Activated B cell treated with CpG ODN at 0.5 μM for 24 hours (primary cell): Measurements from ENCODE around the gene WNT2. TPM values are rescaled to one million over a fixed set of nuclear protein-coding genes. Genes with fewer than 3 reads are reported as not detected.
"Not testable (repeated sequence)": the region's sequence is repeated elsewhere in the genome, so short reads cannot be mapped to it uniquely, and the experiment has no call there.

Experiments
- ATAC-seq: fragments of 200-7000 bp; cut with Tn5 transposase; one replicate; pipeline ENCODE4 v1.10.0; 2021; ENCODE audit warnings: low read depth, mild to moderate bottlenecking, moderate library complexity
- CTCF ChIA-PET: fragments of 350-600 bp; sonication (Branson Sonifier 250); formaldehyde crosslinking; loops from one replicate; lab custom pipeline; 2021; ENCODE audit warnings: antibody characterized with exemption; lab: Charles Lee
- POLR2A ChIA-PET: fragments of 350-600 bp; sonication (Branson Sonifier 250); formaldehyde crosslinking; loops from one replicate; lab custom pipeline; 2021; ENCODE audit warnings: antibody characterized with exemption; lab: Charles Lee
- DNase-seq: peaks from one replicate; pipeline ENCODE4 v3.0.0; 2022
- H3K27ac Mint-ChIP-seq: one replicate; pipeline ENCODE4 v1.8.0; 2020; ENCODE audit warnings: mixed read lengths
- H3K27me3 Mint-ChIP-seq: one replicate; pipeline ENCODE4 v1.8.0; 2021; ENCODE audit warnings: mixed read lengths
- H3K36me3 Mint-ChIP-seq: one replicate; pipeline ENCODE4 v1.8.0; 2021; ENCODE audit warnings: low read depth, mixed read lengths
- H3K4me1 Mint-ChIP-seq: one replicate; pipeline ENCODE4 v1.8.0; 2021; ENCODE audit warnings: mixed read lengths
- H3K4me3 Mint-ChIP-seq: one replicate; pipeline ENCODE4 v1.8.0; 2020; ENCODE audit warnings: mild to moderate bottlenecking, mixed read lengths
- H3K9me3 Mint-ChIP-seq: one replicate; pipeline ENCODE4 v1.8.0; 2020; ENCODE audit warnings: mixed read lengths
- CTCF ChIP-seq: fragments of 200-600 bp; IDR thresholded peaks from one replicate; pipeline ENCODE4 v1.8.0; 2022; ENCODE audit warnings: antibody characterized with exemption, mild to moderate bottlenecking
- intact Hi-C: fragments of 100-400 bp; cut with micrococcal nuclease; formaldehyde crosslinking; loops from one replicate; pipeline ENCODE4 v1.15.1; 2024
- total RNA-seq: library from RNA; stranded (reverse); gene quantifications from 2 replicates; pipeline ENCODE4 v1.2.3, GENCODE V29; 2022

The WNT2 gene
- total RNA-seq, 1 donor from 2014 or later: not detected

DNA sequence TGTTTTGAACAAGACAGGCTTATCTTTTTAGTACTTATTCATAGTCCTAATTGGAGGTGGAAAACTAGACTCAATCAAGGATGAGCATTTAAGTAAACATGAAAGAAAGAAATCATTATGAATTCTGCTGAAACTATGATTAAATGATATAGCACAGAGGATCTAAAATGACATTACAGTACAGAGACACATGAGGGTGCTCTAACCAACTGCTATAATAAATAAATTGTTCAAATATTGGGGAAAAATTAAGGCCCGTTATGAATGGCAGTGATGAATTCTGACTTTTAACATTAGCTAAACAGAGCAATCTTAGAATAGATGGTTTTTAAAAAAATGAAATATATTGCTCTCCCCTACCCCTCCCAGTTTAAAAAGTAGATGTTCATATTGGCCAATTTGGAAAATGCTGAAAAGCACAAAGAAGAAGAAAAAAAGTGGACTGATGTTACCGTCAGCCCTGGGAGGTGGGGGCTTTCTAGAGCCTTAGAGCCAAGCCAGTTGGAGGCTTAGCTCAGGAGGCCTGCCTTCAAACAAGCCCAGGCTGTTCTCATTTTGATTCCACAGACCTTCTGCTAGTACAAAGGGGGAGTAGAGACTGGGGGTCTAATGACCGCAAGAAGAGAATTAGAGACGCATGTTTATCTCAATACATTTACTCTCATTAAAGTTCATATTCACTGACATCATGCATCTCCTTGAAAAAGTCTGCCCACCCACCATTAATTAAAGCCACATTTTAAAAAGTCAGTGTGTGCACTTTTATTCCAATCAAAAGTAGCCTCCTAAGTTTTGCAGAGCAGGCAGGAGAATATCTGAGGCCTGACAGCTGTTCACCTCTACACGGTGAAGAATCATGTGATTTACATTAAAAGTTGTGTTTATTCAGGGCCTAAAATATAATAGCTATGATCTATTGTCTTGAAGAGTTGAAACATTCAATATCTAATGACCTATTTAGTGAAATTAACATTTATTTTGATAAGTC lies 10.0 kb downstream of the WNT2 start:
- H3K27me3 Mint-ChIP-seq: peaks cover 10% of the 10 kb centered on the region
- H3K27ac Mint-ChIP-seq: no peak overlapping the region
- intact Hi-C loops: no loop called here
- no peak for TF ChIP-seq CTCF
- POLR2A ChIA-PET: no interaction called here
- no peak overlapping the region for H3K4me3 Mint-ChIP-seq
- no peaks in the 10 kb centered on the region for H3K9me3 Mint-ChIP-seq
- ATAC-seq (no peak), DNase-seq (no peak)
- H3K36me3 Mint-ChIP-seq: no peaks in the 10 kb centered on the region
- CTCF ChIA-PET: no interaction called here
- H3K4me1 Mint-ChIP-seq: no peaks in the 10 kb centered on the region

DNA sequence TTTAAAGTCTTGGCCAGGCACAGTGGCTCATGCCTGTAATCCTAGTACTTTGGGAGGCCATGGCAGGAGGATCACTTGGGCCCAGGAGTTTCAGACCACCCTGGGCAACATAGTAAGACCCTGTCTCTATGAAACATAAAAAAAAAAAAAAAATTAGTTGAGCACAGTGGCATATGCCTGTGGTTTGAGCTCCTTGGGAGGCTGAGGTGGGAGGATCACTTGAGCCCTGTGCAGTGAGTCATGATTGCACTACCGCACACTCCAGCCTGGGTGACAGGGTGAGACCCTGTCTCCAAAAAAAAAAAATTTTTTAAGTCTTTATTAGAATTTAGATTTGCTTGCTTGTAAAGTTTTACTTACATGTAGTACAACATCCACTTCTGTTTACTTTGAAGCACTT lies 14.0 kb downstream of the WNT2 start:
- no peaks in the 10 kb centered on the region for H3K4me1 Mint-ChIP-seq
- H3K27me3 Mint-ChIP-seq: peaks cover 10% of the 10 kb centered on the region
- DNase-seq (no peak), ATAC-seq (no peak)
- TF ChIP-seq CTCF: no peak
- intact Hi-C loops: no loop called here
- no peaks in the 10 kb centered on the region for H3K36me3 Mint-ChIP-seq
- H3K27ac Mint-ChIP-seq: no peak overlapping the region
- ChIA-PET POLR2A (no interaction called here), CTCF (no interaction called here)
- H3K4me3 Mint-ChIP-seq: no peak overlapping the region
- no peaks in the 10 kb centered on the region for H3K9me3 Mint-ChIP-seq

DNA sequence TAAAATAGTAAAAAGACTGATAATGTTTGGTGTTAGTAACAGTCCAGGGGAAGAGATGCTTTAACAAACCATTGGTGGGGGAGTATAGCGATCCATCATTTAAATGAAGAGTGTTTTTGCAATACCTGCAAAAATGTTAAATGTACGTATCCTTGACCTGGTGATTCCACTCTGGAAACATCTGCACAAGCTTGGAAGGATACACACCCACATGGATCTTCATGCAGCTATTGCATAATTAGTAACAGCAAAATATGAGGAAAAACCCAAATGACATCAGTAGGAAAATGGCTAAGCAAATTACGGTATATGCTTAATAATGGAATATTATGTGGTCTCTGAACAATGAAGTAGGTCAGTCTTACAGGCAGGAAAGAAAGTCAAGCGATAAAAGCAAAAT lies 20.5 kb downstream of the WNT2 start:
- H3K4me1 Mint-ChIP-seq: no peaks in the 10 kb centered on the region
- no peaks in the 10 kb centered on the region for H3K36me3 Mint-ChIP-seq
- no peak for TF ChIP-seq CTCF
- H3K27me3 Mint-ChIP-seq: no peaks in the 10 kb centered on the region
- H3K9me3 Mint-ChIP-seq: no peaks in the 10 kb centered on the region
- no peak overlapping the region for H3K4me3 Mint-ChIP-seq
- CTCF ChIA-PET: no interaction called here
- intact Hi-C loops: no loop called here
- POLR2A ChIA-PET: no interaction called here
- ATAC-seq (no peak), DNase-seq (no peak)
- H3K27ac Mint-ChIP-seq: no peak overlapping the region

- H3K27me3 Mint-ChIP-seq, POLR2A ChIA-PET, H3K4me3 Mint-ChIP-seq, H3K9me3 Mint-ChIP-seq, ATAC-seq, DNase-seq, H3K36me3 Mint-ChIP-seq, intact Hi-C loops, H3K4me1 Mint-ChIP-seq, H3K27ac Mint-ChIP-seq, CTCF ChIA-PET: not testable (repeated sequence)
These were observed 22.4 kb downstream of the WNT2 start for GRCh38 chr7:117300506-117300905.

DNA sequence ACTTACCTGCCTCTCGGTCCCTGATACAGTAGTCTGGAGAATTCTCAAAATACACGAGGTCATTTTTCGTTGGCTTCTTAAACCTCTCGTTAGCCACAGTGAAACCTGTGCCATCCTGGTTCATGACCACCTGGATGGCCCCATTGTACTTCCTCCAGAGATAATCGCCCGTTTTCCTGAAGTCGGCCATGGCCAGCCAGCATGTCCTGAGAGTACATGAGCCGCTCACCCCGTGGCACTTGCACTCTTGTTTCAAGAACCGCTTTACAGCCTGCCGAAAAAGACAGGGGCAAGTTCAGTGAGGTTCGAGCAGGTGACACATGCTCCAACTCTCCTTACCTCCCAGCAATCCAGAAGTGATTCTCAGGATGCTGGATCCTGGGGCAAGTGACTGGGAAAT lies 25.3 kb downstream of the WNT2 start:
- no peaks in the 10 kb centered on the region for H3K9me3 Mint-ChIP-seq
- intact Hi-C loops: no loop called here
- ATAC-seq (no peak), DNase-seq (no peak)
- H3K27me3 Mint-ChIP-seq: no peaks in the 10 kb centered on the region
- no peaks in the 10 kb centered on the region for H3K36me3 Mint-ChIP-seq
- H3K4me1 Mint-ChIP-seq: no peaks in the 10 kb centered on the region
- H3K27ac Mint-ChIP-seq: no peak overlapping the region
- POLR2A ChIA-PET: no interaction called here
- CTCF ChIA-PET: no interaction called here
- no peak for TF ChIP-seq CTCF
- no peak overlapping the region for H3K4me3 Mint-ChIP-seq
